WTC11 (cell line): Measurements from ENCODE around the gene HOXA1. TPM values are rescaled to one million over a fixed set of nuclear protein-coding genes. Genes with fewer than 3 reads are reported as not detected.

ENCODE experiments used
- ATAC-seq: fragments of 200-7000 bp; cut with Tn5 transposase; 2 replicates; pipeline ENCODE4 v1.10.0; 2021; ENCODE audit warnings: mild to moderate bottlenecking, moderate library complexity
- CTCF ChIA-PET: fragments of 300-600 bp; sonication (Branson Sonifier 250); formaldehyde crosslinking; loops from one replicate; lab custom pipeline; 2021; ENCODE audit warnings: antibody characterized with exemption; lab: Charles Lee
- POLR2A ChIA-PET: fragments of 350-600 bp; sonication (Branson Sonifier 250); formaldehyde crosslinking; loops from one replicate; lab custom pipeline; 2021; ENCODE audit warnings: antibody characterized with exemption; lab: Charles Lee
- DNase-seq: peaks from one replicate; pipeline ENCODE4 v3.0.0; 2021; ENCODE audit warnings: low spot score
- H3K27ac Mint-ChIP-seq: 2 replicates; pipeline ENCODE4 v1.8.0; 2021; ENCODE audit warnings: mixed read lengths
- H3K27me3 Mint-ChIP-seq: 2 replicates; pipeline ENCODE4 v1.8.0; 2021; ENCODE audit warnings: low read depth, mild to moderate bottlenecking, moderate library complexity, mixed read lengths
- H3K36me3 Mint-ChIP-seq: 2 replicates; pipeline ENCODE4 v1.8.0; 2021; ENCODE audit warnings: mixed read lengths
- H3K4me1 Mint-ChIP-seq: 2 replicates; pipeline ENCODE4 v1.8.0; 2022; ENCODE audit warnings: mixed read lengths
- H3K4me3 Mint-ChIP-seq: 2 replicates; pipeline ENCODE4 v1.8.0; 2021; ENCODE audit warnings: mild to moderate bottlenecking, moderate library complexity, mixed read lengths
- H3K9me3 Mint-ChIP-seq: 2 replicates; pipeline ENCODE4 v1.8.0; 2021; ENCODE audit warnings: mixed read lengths
- ATF1 ChIP-seq: sonication (generic); formaldehyde crosslinking; IDR thresholded peaks from 2 replicates; pipeline ENCODE4 v1.8.1; 2023; ENCODE audit warnings: mild to moderate bottlenecking, moderate library complexity, missing genetic modification reagents
- CREB1 ChIP-seq: sonication (generic); formaldehyde crosslinking; IDR thresholded peaks from 2 replicates; pipeline ENCODE4 v1.8.0; 2023; ENCODE audit warnings: mild to moderate bottlenecking, missing genetic modification reagents
- CTCF ChIP-seq: fragments of 200-600 bp; IDR thresholded peaks from 2 replicates; pipeline ENCODE4 v1.8.0; 2022; ENCODE audit warnings: antibody characterized with exemption
- ELF4 ChIP-seq: sonication (generic); formaldehyde crosslinking; IDR thresholded peaks from 2 replicates; pipeline ENCODE4 v1.8.1; 2022; ENCODE audit warnings: low read depth, mild to moderate bottlenecking, moderate library complexity, missing genetic modification reagents
- EMX1 ChIP-seq: fragments of 250-450 bp; sonication (Bioruptor Pico); IDR thresholded peaks from 2 replicates; pipeline ENCODE4 v1.8.0; 2021; ENCODE audit warnings: mild to moderate bottlenecking
- ETV6 ChIP-seq: sonication (generic); formaldehyde crosslinking; IDR thresholded peaks from 2 replicates; pipeline ENCODE4 v1.8.1; 2022; ENCODE audit warnings: mild to moderate bottlenecking, missing genetic modification reagents
- NFYB ChIP-seq: sonication (generic); formaldehyde crosslinking; conservative IDR thresholded peaks from 2 replicates; pipeline ENCODE4 v1.8.0; 2022; ENCODE audit warnings: low read depth, missing genetic modification reagents
- RORB ChIP-seq: fragments of 250-450 bp; sonication (Bioruptor Pico); IDR thresholded peaks from 2 replicates; pipeline ENCODE4 v1.9.0; 2021; ENCODE audit warnings: mild to moderate bottlenecking
- TEAD1 ChIP-seq: sonication (generic); formaldehyde crosslinking; IDR thresholded peaks from 2 replicates; pipeline ENCODE4 v1.8.0; 2022; ENCODE audit warnings: mild to moderate bottlenecking, missing genetic modification reagents
- USF1 ChIP-seq: sonication (generic); formaldehyde crosslinking; IDR thresholded peaks from 2 replicates; pipeline ENCODE4 v1.8.0; 2022; ENCODE audit warnings: mild to moderate bottlenecking, missing genetic modification reagents
- USF2 ChIP-seq: sonication (generic); formaldehyde crosslinking; IDR thresholded peaks from 2 replicates; pipeline ENCODE4 v1.8.1; 2023; ENCODE audit warnings: mild to moderate bottlenecking, missing genetic modification reagents, moderate library complexity
- ZNF281 ChIP-seq: sonication (generic); formaldehyde crosslinking; IDR thresholded peaks from 2 replicates; pipeline ENCODE4 v1.8.0; 2023; ENCODE audit warnings: mild to moderate bottlenecking, missing genetic modification reagents
- ZNF512 ChIP-seq: sonication (generic); formaldehyde crosslinking; IDR thresholded peaks from 2 replicates; pipeline ENCODE4 v1.8.1; 2022; ENCODE audit warnings: missing genetic modification reagents, borderline replicate concordance
- total RNA-seq: library from RNA; stranded (reverse); gene quantifications from 3 replicates; pipeline ENCODE4 v1.2.3, GENCODE V29; 2021

HOXA1 gene
- total RNA-seq, 1 experiment from 2014 or later = not detected

GRCh38 chr7:27111042-27111750 is 15.4 kb upstream of the HOXA1 start (continued):
- TF ChIP-seq TEAD1 (CRISPR knock-in tag) (no peak), ELF4 (CRISPR knock-in tag) (no peak), ATF1 (CRISPR knock-in tag) (no peak), ZNF512 (CRISPR knock-in tag) (no peak), EMX1 (CRISPR knock-in tag) (no peak), RORB (no peak)

- ChIA-PET POLR2A (no interaction called here), CTCF (interaction anchor here (1.0 to 1.4 kb wide), 4 partner anchors 9 to 50 kb away, joined by 3 to 4 read pairs (median 4); partner anchors contain the start of gene HOXA1)
- TF ChIP-seq CTCF (no peak), USF1 (CRISPR knock-in tag) (peak; percentile 91), ZNF281 (CRISPR knock-in tag) (no peak), NFYB (CRISPR knock-in tag) (peak; percentile 80), ETV6 (CRISPR knock-in tag) (no peak), USF2 (CRISPR knock-in tag) (peak; percentile 93), TEAD1 (CRISPR knock-in tag) (no peak), CREB1 (CRISPR knock-in tag) (no peak)
- Mint-ChIP-seq H3K4me3 (peak overlapping the region; percentile 55), H3K9me3 (no peaks in the 10 kb centered on the region), H3K27ac (no peak overlapping the region), H3K36me3 (no peaks in the 10 kb centered on the region; the same call in 1 of the 2 replicates), H3K4me1 (peaks cover 26% of the 10 kb centered on the region), H3K27me3 (peaks cover 95% of the 10 kb centered on the region)
- peak; percentile 72 for DNase-seq
- peak; percentile 14 for ATAC-seq
Measured at GRCh38 chr7:27110186-27111031, 14.6 kb upstream of the HOXA1 start.
